NB4 (cell line): Measurements from ENCODE around the gene PIK3R1.
A peak's percentile ranks its signal among the peaks of the same experiment; 100 is the strongest.

Source experiments
- DNase-seq: peaks from one replicate; pipeline ENCODE4 v3.0.0; 2010; ENCODE audit warnings: low read depth
- H3K4me3 ChIP-seq: one replicate; pipeline ENCODE4 v1.5.1; 2011; ENCODE audit warnings: mild to moderate bottlenecking, low read depth, low read length, moderate library complexity
- MAX ChIP-seq: IDR thresholded peaks from 2 replicates; pipeline ENCODE4 v1.6.1; 2011; ENCODE audit warnings: low read depth, low read length
- MYC ChIP-seq: IDR thresholded peaks from 2 replicates; pipeline ENCODE4 v1.6.1; 2011; ENCODE audit warnings: low read depth, low read length
- POLR2A ChIP-seq: IDR thresholded peaks from 2 replicates; pipeline ENCODE4 v1.6.1; 2011; ENCODE audit warnings: mild to moderate bottlenecking; ENCODE audit not compliant: insufficient read length; ENCODE audit errors: extremely low read depth
- TF ChIP-seq, protein P1 (sequence below): IDR thresholded peaks from one replicate; pipeline ENCODE4 v1.5.1; 2012; ENCODE audit warnings: low read depth, low read length

PIK3R1 gene

GRCh38 chr5:68332080-68332451 lies 116.5 kb downstream of the PIK3R1 start:
- DNase-seq: peak; percentile 16
- TF ChIP-seq, protein P1, sequence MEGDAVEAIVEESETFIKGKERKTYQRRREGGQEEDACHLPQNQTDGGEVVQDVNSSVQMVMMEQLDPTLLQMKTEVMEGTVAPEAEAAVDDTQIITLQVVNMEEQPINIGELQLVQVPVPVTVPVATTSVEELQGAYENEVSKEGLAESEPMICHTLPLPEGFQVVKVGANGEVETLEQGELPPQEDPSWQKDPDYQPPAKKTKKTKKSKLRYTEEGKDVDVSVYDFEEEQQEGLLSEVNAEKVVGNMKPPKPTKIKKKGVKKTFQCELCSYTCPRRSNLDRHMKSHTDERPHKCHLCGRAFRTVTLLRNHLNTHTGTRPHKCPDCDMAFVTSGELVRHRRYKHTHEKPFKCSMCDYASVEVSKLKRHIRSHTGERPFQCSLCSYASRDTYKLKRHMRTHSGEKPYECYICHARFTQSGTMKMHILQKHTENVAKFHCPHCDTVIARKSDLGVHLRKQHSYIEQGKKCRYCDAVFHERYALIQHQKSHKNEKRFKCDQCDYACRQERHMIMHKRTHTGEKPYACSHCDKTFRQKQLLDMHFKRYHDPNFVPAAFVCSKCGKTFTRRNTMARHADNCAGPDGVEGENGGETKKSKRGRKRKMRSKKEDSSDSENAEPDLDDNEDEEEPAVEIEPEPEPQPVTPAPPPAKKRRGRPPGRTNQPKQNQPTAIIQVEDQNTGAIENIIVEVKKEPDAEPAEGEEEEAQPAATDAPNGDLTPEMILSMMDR: no peak
- no peak for TF ChIP-seq MYC
- TF ChIP-seq POLR2A: no peak
- TF ChIP-seq MAX: no peak
- no peak overlapping the region for H3K4me3 ChIP-seq

DNA sequence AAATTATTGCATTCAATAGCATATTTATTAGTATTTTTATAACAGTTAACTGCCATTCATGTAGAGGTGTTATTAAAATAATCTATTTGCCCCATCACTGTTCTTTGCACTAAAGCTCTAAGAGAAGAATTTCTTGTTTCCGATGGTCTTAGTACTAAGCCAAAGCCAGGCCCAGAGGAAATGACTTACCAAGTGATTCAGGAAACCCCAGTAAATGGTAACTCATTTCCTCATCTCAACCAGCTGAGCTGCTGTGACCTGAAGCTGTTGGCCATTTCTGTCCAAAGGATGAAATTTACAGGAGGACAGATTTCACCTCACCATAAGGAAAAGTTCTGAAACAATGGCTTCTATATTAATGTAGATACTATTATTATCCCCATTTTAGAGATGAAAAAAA lies 117.0 kb downstream of the PIK3R1 start:
- TF ChIP-seq MAX: no peak
- TF ChIP-seq, protein P1: no peak
- peak; percentile 30 for DNase-seq
- H3K4me3 ChIP-seq: no peak overlapping the region

GRCh38 chr5:68333649-68334552 lies 118.3 kb downstream of the PIK3R1 start:
- TF ChIP-seq POLR2A (no peak), MYC (no peak), MAX (no peak)
- TF ChIP-seq, protein P1: no peak
- no peak overlapping the region for H3K4me3 ChIP-seq
- DNase-seq: peak; percentile 30

GRCh38 chr5:68334553-68334886 lies 119.0 kb downstream of the PIK3R1 start:
- no peak for DNase-seq
- TF ChIP-seq MAX (no peak), POLR2A (no peak), MYC (no peak)
- TF ChIP-seq, protein P1: no peak
- H3K4me3 ChIP-seq: no peak overlapping the region

DNA sequence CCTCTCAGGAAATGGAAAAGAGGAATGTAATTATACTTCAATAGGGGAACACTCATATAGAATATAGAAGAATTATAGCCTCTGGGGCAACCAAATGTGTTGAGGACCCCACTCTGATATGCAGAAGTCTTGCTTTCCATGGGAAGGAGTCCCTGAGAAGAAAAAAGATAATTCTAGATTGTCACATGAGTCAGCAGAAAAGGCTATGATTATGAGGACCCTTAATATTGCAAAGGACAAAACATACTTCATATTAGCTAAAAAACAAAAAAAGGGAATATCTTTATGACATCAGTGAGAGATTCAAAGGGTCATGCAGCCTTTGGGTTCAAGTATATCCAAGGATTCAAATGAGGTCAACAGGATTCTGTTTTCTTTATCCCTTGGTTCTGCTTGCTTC lies 119.5 kb downstream of the PIK3R1 start:
- DNase-seq: no peak
- TF ChIP-seq, protein P1: no peak
- TF ChIP-seq MAX (no peak), MYC (no peak), POLR2A (no peak)
- no peak overlapping the region for H3K4me3 ChIP-seq

GRCh38 chr5:68336200-68336599 lies 120.6 kb downstream of the PIK3R1 start:
- H3K4me3 ChIP-seq: no peak overlapping the region
- TF ChIP-seq, protein P1: no peak
- TF ChIP-seq POLR2A (no peak), MAX (no peak), MYC (no peak)
- DNase-seq: no peak
